DLD1 (cell line): ENCODE data around the gene ARHGAP24.
"Not testable (repeated sequence)": the region's sequence is repeated elsewhere in the genome, so short reads cannot be mapped to it uniquely, and the experiment has no call there.

Source experiments
- in situ Hi-C: cut with HindIII; loops from 2 replicates; pipeline ENCODE4 v1.10.0; 2017; ENCODE audit warnings: low sequenced_read_pairs

Gene ARHGAP24

DNA sequence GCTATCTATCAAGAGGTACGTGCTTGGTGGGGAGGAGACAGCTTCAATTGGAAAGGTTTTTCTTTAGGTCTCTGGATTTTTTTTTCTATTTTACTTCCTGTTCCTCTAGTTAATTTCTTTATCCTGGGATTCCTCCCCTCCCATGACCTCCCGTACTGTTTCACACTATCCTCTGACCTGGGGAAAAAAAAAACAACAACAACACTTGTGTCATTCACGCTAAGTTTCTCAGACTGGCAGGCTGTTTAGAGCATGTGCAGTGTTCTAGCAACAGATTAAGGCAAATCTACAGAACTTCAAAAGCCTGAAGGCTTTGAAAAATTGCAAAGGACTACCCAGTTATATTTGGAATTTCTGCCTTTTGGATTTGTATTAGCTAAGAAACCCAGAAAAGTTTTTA lies 358.4 kb downstream of the ARHGAP24 start:
- in situ Hi-C loops: no loop called here

DNA sequence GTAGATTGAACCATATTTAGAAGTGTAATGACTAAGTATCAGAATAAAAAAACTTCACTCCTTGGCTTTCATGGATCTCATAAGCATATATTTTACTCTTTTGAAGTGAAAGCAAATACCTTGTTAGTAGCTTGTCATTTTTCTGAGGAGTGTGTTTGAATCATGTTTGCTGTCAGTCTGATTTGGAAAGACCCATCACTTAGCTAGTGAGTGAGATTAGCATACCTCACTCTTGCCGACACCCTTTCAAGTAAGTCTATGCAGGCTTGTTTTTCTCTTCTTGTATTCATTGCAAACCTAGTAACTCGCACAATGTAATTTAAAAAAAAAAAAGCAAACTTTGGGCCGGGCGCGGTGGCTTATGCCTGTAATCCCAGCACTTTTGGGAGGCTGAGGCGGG lies 360.0 kb downstream of the ARHGAP24 start:
- in situ Hi-C loops: no loop called here

GRCh38 chr4:85836588-85837438 lies 361.9 kb downstream of the ARHGAP24 start:
- in situ Hi-C loops: no loop called here

GRCh38 chr4:85837439-85837733 lies 362.4 kb downstream of the ARHGAP24 start:
- in situ Hi-C loops: no loop called here

- in situ Hi-C loops: not testable (repeated sequence)
Observed at GRCh38 chr4:85839981-85840451, 365.1 kb downstream of the ARHGAP24 start.

DNA sequence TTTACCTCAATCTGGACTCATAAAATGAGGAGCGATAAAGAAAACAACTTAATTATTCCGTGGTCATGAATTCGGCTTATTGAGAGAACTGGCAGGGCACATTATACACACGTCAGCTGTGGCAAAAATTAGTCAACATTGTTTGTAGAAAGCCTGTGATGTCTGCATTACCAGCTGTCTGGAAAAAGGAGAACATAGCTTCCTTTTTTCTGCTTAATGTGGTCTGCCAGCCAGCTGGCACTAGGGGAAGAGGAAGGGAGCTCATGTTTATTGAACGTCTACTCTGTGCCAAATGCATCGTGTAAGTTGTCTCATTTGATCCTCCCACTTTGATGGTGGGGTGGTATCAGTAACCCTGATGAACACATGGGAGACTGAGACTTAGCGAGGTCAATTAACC lies 367.6 kb downstream of the ARHGAP24 start:
- in situ Hi-C loops: no loop called here

GRCh38 chr4:85853740-85854139 lies 378.8 kb downstream of the ARHGAP24 start:
- in situ Hi-C loops: not testable (repeated sequence)

- in situ Hi-C loops: no loop called here
Observed at GRCh38 chr4:85854546-85854945, 379.6 kb downstream of the ARHGAP24 start.

DNA sequence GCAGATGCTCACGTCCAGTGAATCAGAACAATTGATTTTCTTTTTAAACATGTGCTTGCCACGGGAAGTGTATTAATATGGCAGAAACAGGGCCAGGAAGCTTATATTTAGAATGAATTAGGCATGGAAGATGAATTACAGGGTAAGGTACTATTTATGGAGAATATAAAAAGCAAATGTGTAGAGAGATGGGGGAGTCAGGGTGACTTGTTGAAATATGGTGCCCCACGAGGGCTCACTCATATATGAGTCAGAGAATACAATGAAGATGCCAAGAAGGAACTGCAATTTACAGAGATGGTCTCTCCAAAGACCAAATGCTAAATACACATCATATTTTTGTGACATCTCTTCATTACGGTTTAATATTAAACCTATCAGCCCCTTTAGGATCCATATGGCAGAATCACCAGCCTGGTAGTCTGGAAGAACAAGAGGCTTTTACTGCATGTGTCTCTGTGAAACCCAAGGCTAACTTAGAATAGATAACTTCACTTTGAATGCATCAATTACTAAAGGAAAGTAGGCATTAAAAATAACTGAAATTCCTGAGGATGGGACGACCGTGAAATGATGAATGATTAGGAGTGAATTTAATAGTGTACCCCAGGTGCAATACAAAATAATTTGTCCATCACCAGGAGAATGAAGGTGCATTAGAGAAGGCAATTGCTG lies 385.3 kb downstream of the ARHGAP24 start:
- in situ Hi-C loops: no loop called here

GRCh38 chr4:85861064-85861765 lies 386.3 kb downstream of the ARHGAP24 start:
- in situ Hi-C loops: no loop called here

GRCh38 chr4:85862896-85863295 lies 387.9 kb downstream of the ARHGAP24 start:
- in situ Hi-C loops: no loop called here

GRCh38 chr4:85864259-85865205 lies 389.6 kb downstream of the ARHGAP24 start:
- in situ Hi-C loops: no loop called here

GRCh38 chr4:85865256-85865655 lies 390.3 kb downstream of the ARHGAP24 start:
- in situ Hi-C loops: no loop called here

DNA sequence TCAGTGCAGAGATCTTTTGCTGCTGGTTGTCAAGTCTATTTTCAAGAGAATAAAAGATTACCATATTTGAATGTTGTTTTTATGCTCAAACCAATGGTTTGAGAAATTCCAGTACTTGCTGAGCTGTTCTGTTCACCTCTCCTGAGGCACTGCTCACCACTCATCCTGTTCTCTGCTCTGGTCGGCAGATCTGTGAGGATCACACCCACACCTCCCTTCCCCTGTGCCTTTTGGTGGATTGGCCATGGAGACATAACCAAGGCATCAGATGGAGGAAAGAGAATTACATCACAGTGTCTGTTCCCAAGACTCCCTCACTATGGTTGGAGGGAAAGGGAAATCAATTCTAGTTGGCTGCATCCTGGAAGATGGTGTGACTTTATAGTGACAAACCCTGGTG lies 391.6 kb downstream of the ARHGAP24 start:
- in situ Hi-C loops: no loop called here

DNA sequence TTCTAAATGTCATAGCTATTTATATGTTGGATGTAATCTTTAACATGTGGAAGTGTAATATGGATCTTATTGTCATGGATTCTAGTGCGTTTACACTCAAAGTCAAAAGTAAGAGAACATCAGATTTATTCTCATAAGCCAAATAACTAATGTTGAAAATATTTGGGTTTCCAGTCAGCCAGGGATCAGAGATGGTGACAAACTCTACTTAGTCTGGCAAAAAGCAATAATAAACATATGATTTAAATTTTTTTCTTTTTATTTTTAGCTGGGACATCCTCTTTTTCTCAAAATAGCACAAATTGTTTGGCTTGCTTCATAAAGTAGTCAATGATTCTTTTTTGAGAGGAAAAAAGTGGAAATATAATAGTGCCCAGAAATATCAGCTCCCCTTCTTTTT lies 392.3 kb downstream of the ARHGAP24 start:
- in situ Hi-C loops: no loop called here

DNA sequence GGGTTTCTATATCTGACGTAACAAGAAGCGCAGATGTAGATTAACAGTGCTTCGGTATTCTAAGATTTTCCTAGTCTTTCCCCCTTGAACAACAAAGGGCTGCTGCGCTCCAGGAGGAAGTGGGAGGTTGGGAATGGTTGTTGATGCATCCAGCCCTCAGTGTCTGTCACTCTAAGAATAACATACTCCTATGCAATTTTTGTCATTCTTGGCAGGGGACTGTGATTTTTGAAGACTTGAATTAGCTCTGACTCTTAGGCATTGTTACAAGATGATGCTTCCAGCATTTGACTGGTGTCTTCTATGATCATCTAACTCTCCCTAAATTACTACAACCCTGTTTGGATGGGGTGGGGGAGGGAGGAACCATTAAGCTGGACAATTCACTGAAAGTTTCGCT lies 394.2 kb downstream of the ARHGAP24 start:
- in situ Hi-C loops: no loop called here

DNA sequence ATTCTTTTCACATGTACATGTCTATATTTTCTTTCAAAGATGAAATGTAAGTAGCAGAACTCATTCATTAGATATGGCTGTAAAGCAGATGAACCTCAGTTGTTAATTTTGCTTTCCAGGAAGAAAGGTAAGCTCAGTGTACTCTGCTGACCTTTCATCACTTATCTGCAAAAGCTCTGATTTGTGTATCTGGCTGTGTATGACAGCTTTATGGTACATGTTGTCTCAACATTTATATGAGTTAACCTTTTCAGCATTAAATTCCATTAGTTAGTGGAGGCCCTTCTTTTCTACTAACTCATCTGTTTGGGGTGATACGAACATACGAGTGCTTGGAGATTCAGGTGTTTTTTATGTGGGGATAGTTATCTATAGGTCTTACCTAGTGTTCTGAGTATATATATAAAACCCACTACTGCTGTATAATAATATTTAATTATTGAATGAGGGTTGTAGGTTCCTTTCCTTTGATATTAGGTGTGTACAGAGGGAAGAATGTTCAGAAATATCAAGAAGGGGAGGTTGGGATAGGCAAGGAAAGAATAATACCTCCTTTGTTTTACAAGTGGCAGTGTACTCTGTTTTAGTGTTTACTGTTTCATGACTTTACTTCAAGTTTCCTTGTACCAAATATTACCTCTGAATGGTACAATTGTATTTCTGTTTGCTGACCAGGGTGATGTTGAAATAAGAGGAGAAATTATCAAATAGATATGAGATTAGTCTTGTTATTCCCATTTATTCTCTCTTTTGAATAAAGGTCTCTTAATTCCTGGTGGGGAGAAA lies 395.5 kb downstream of the ARHGAP24 start:
- in situ Hi-C loops: no loop called here

- in situ Hi-C loops: no loop called here
Observed at GRCh38 chr4:85873566-85873965, 398.6 kb downstream of the ARHGAP24 start.

DNA sequence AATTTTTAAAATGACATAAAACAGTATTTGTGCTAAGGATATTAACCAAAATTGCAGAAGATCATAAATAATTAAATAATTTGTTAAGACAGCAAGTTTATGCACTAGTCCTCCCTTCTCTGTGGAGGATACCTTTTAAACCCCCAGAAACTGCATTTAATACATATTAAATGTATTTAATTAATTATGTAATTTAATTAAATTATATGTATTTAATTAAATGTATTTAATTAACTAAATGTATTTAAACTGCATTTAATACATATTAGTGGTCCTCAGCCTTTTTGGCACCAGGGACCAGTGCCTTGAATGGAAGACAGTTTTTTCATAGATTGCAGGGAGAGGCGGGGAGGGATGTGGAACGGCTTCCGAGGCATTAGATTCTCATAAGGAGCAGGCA lies 404.6 kb downstream of the ARHGAP24 start:
- in situ Hi-C loops: no loop called here

GRCh38 chr4:85883180-85883579 lies 408.2 kb downstream of the ARHGAP24 start:
- in situ Hi-C loops: no loop called here
